IMR-90 (cell line): ENCODE data around the gene LRRC42. TPM values are rescaled to one million over a fixed set of nuclear protein-coding genes. Genes with fewer than 3 reads are reported as not detected.

Experiments used
- ATAC-seq: fragments of 200-7000 bp; cut with Tn5 transposase; 2 replicates; pipeline ENCODE4 v1.9.1; 2020; ENCODE audit warnings: low read depth, mild to moderate bottlenecking, moderate library complexity
- BruUV-seq: library from RNA; stranded (reverse); fragments of 400-500 nt; replicated peaks from 2 replicates; lab custom pipeline; 2021; lab: Mats Ljungman, UMichigan
- CTCF ChIA-PET: fragments of 300-600 bp; formaldehyde crosslinking; extraction: SDS; loops from one replicate; lab custom pipeline; 2021; ENCODE audit warnings: antibody characterized with exemption; lab: Yijun Ruan, JAX
- POLR2A ChIA-PET: fragments of 300-600 bp; sonication (Branson Sonifier 250); formaldehyde crosslinking; loops from one replicate; lab custom pipeline; 2022; ENCODE audit warnings: antibody characterized with exemption; ENCODE audit not compliant: unreplicated experiment; lab: Charles Lee
- DNase-seq: peaks from one replicate; pipeline ENCODE4 v3.0.0; 2013
- H2AFZ ChIP-seq: replicated peaks from 2 replicates; pipeline ENCODE3; 2013; ENCODE audit warnings: low read length, mild to moderate bottlenecking; ENCODE audit not compliant: poor library complexity
- H2AK5ac ChIP-seq: 2 replicates; pipeline ENCODE4 v1.6.1; 2013; ENCODE audit warnings: low read depth, low read length, inconsistent platforms
- H2AK9ac ChIP-seq: replicated peaks from 2 replicates; pipeline ENCODE3; 2013; ENCODE audit warnings: mild to moderate bottlenecking, low read depth, low read length, moderate library complexity; ENCODE audit not compliant: poor library complexity
- H2BK120ac ChIP-seq: 2 replicates; pipeline ENCODE4 v1.6.1; 2013; ENCODE audit warnings: low read depth, low read length, inconsistent platforms
- H2BK15ac ChIP-seq: 3 replicates; pipeline ENCODE4 v1.6.1; 2013; ENCODE audit warnings: low read depth, low read length, inconsistent platforms
- H2BK20ac ChIP-seq: 2 replicates; pipeline ENCODE4 v1.6.1; 2013; ENCODE audit warnings: low read depth, mild to moderate bottlenecking, inconsistent platforms, low read length, moderate library complexity
- H2BK5ac ChIP-seq: 2 replicates; pipeline ENCODE4 v1.6.1; 2013; ENCODE audit warnings: mild to moderate bottlenecking, low read depth, low read length, inconsistent platforms; ENCODE audit not compliant: poor library complexity, severe bottlenecking
- H3K14ac ChIP-seq: replicated peaks from 2 replicates; pipeline ENCODE4 v1.6.1; 2013; ENCODE audit warnings: low read depth, low read length, inconsistent platforms
- H3K18ac ChIP-seq: 2 replicates; pipeline ENCODE4 v1.6.1; 2013; ENCODE audit warnings: low read depth, low read length, control low read depth
- H3K23ac ChIP-seq: 2 replicates; pipeline ENCODE4 v1.6.1; 2013; ENCODE audit warnings: low read depth, low read length, inconsistent platforms
- H3K27ac ChIP-seq: 2 replicates; pipeline ENCODE4 v1.5.1; 2013; ENCODE audit warnings: mild to moderate bottlenecking, control low read depth, low read length; ENCODE audit not compliant: insufficient read depth
- H3K27me3 ChIP-seq: 2 replicates; pipeline ENCODE4 v1.6.1; 2013; ENCODE audit warnings: low read length; ENCODE audit not compliant: control insufficient read depth, insufficient read depth
- H3K36me3 ChIP-seq: 2 replicates; pipeline ENCODE4 v1.6.1; 2013; ENCODE audit warnings: low read length, mixed read lengths; ENCODE audit not compliant: control insufficient read depth, insufficient read depth
- H3K4ac ChIP-seq: 2 replicates; pipeline ENCODE4 v1.6.1; 2013; ENCODE audit warnings: low read depth, low read length, inconsistent platforms
- H3K4me1 ChIP-seq: 2 replicates; pipeline ENCODE4 v1.6.1; 2013; ENCODE audit warnings: low read length, mixed read lengths; ENCODE audit not compliant: control insufficient read depth, insufficient read depth
- H3K4me2 ChIP-seq: 2 replicates; pipeline ENCODE4 v1.6.1; 2013; ENCODE audit warnings: low read depth, mild to moderate bottlenecking, control low read depth, low read length, moderate library complexity
- H3K4me3 ChIP-seq: 2 replicates; pipeline ENCODE4 v1.5.1; 2013; ENCODE audit warnings: low read depth, mild to moderate bottlenecking, control low read depth, low read length, moderate library complexity; ENCODE audit not compliant: insufficient read depth
- H3K56ac ChIP-seq: 2 replicates; pipeline ENCODE4 v1.6.1; 2013; ENCODE audit warnings: low read length, inconsistent platforms; ENCODE audit not compliant: insufficient read depth; ENCODE audit errors: extremely low read depth
- H3K79me1 ChIP-seq, 2 experiments: 2 replicates each; pipeline ENCODE4 v1.6.1; 2013; ENCODE audit warnings: low read length in 2 of 2, inconsistent platforms in 1 of 2, low read depth in 1 of 2
- H3K9ac ChIP-seq: 2 replicates; pipeline ENCODE4 v1.6.1; 2013; ENCODE audit warnings: low read depth, low read length, control low read depth
- H3K9me1 ChIP-seq: 2 replicates; pipeline ENCODE4 v1.6.1; 2013; ENCODE audit warnings: low read length, inconsistent platforms; ENCODE audit not compliant: insufficient read depth
- H3K9me3 ChIP-seq: 2 replicates; pipeline ENCODE4 v1.6.1; 2013; ENCODE audit warnings: low read length; ENCODE audit not compliant: control insufficient read depth, insufficient read depth
- H4K20me1 ChIP-seq: 2 replicates; pipeline ENCODE4 v1.6.1; 2013; ENCODE audit warnings: low read length, inconsistent platforms; ENCODE audit not compliant: insufficient read depth
- H4K5ac ChIP-seq: 2 replicates; pipeline ENCODE4 v1.6.1; 2013; ENCODE audit warnings: mild to moderate bottlenecking, low read depth, low read length, control low read depth
- H4K8ac ChIP-seq, 2 experiments: 2 replicates each; pipeline ENCODE4 v1.6.1; 2013; ENCODE audit warnings: low read depth in 2 of 2, low read length in 2 of 2, control low read depth in 1 of 2, inconsistent platforms in 1 of 2
- H4K91ac ChIP-seq: 2 replicates; pipeline ENCODE4 v1.6.1; 2013; ENCODE audit warnings: low read depth, low read length, inconsistent platforms; ENCODE audit not compliant: insufficient read depth
- CEBPB ChIP-seq: IDR thresholded peaks from 2 replicates; pipeline ENCODE4 v1.6.1; 2012; ENCODE audit warnings: low read depth, low read length, improper control_type of control experiment
- CTCF ChIP-seq: conservative IDR thresholded peaks from 2 replicates; pipeline ENCODE4 v1.5.1; 2012; ENCODE audit warnings: mild to moderate bottlenecking, low read depth, low read length, improper control_type of control experiment
- FOS ChIP-seq: fragments of 150-350 bp; IDR thresholded peaks from 2 replicates; pipeline ENCODE4 v1.6.1; 2016; ENCODE audit warnings: low read depth, low read length
- MAFK ChIP-seq: IDR thresholded peaks from 2 replicates; pipeline ENCODE4 v1.6.1; 2012; ENCODE audit warnings: low read depth, low read length, improper control_type of control experiment
- MXI1 ChIP-seq: IDR thresholded peaks from 2 replicates; pipeline ENCODE4 v1.6.1; 2012; ENCODE audit warnings: low read depth, mild to moderate bottlenecking, low read length, moderate library complexity, borderline replicate concordance
- NFE2L2 ChIP-seq: fragments of 150-350 bp; IDR thresholded peaks from 2 replicates; pipeline ENCODE4 v1.6.1; 2016; ENCODE audit warnings: low read depth, mild to moderate bottlenecking, low read length
- POLR2A ChIP-seq: IDR thresholded peaks from 2 replicates; pipeline ENCODE4 v1.6.1; 2012; ENCODE audit warnings: mild to moderate bottlenecking, low read depth, low read length
- RAD21 ChIP-seq: IDR thresholded peaks from 2 replicates; pipeline ENCODE4 v1.6.1; 2012; ENCODE audit warnings: low read length, improper control_type of control experiment
- RCOR1 ChIP-seq: IDR thresholded peaks from 2 replicates; pipeline ENCODE4 v1.6.1; 2012; ENCODE audit warnings: mild to moderate bottlenecking, low read length, improper control_type of control experiment; ENCODE audit not compliant: insufficient replicate concordance
- USF2 ChIP-seq: fragments of 150-350 bp; IDR thresholded peaks from 2 replicates; pipeline ENCODE4 v1.6.1; 2017; ENCODE audit warnings: mild to moderate bottlenecking, antibody characterized with exemption, low read length, low read depth
- WGBS, 2 experiments: methylation state at CpG; one replicate each; pipeline versions ENCODE4 v1.1.5 to v1.1.7; 2013; ENCODE audit warnings: missing lambda C conversion rate in 2 of 2; ENCODE audit not compliant: insufficient read length in 1 of 2; ENCODE audit errors: extremely low coverage in 2 of 2; 5-methylcytosine and 5-hydroxymethylcytosine counted together
- dilution Hi-C: fragments of 300-500 bp; cut with HindIII; formaldehyde crosslinking; loops from one replicate; pipeline ENCODE4 v1.14.3; 2018; ENCODE audit warnings: low sequenced_read_pairs; ENCODE audit not compliant: unreplicated experiment
- in situ Hi-C: fragments of 300-500 bp; cut with MboI; formaldehyde crosslinking; loops from 3 replicates; pipeline ENCODE4 v1.14.3; 2019; ENCODE audit warnings: low sequenced_read_pairs, inconsistent platforms, mixed read lengths
- intact Hi-C: fragments of 100-400 bp; cut with micrococcal nuclease; formaldehyde crosslinking; loops from 2 replicates; pipeline ENCODE4 v1.10.0; 2022
- polyA plus RNA-seq, 3 experiments: library from polyadenylated mRNA; depleted of rRNA; stranded (reverse); fragments of >200 nt; gene quantifications; 2 replicates each; pipeline ENCODE4 v1.2.3, GENCODE V29; 2012; ENCODE audit warnings: low replicate concordance in 1 of 3
- total RNA-seq: library from RNA; depleted of rRNA; stranded (reverse); fragments of >200 nt; gene quantifications from 2 replicates; pipeline ENCODE4 v1.2.3, GENCODE V29; 2012

LRRC42 gene
- total and polyA plus RNA-seq, 2 of the 4 experiments (the other 2 are of a cell fraction) = 39.9 to 47.5 TPM

- H4K20me1 ChIP-seq = peaks cover 21% of the 10 kb centered on the region; the same call in 1 of the 2 replicates
- DNase-seq (no peak), ATAC-seq (no peak)
- H3K36me3 ChIP-seq = no peaks in the 10 kb centered on the region
- H3K4me3 ChIP-seq = peak overlapping the region; percentile 98
- peak overlapping the region; percentile 71 for H4K91ac ChIP-seq
- peaks cover 10% of the 10 kb centered on the region for H3K4me1 ChIP-seq
- no peaks in the 10 kb centered on the region for H3K9me3 ChIP-seq
- peak overlapping the region; percentile 34 to 59; a peak in 3 of 4 replicates for H4K8ac ChIP-seq
- peak overlapping the region; percentile 3 for H2AK5ac ChIP-seq
- H2AFZ ChIP-seq = peak overlapping the region; percentile 94
- ChIA-PET POLR2A (interaction anchor here (1.2 kb wide), 1 partner anchor 54 kb away, joined by 4 read pairs; the partner anchor contains the start of gene YIPF1), CTCF (interaction anchor here (0.9 to 2.3 kb wide), 3 partner anchors 29 to 75 kb away, joined by 3 to 7 read pairs (median 3); no protein-coding TSS in a partner anchor)
- no TSS peak for BruUV-seq
- 39% methylated on average over 3 of the region's 20 CpGs; no CpG with 5 or more reads in 1 of the 2 experiments for WGBS, 2 experiments
- peak overlapping the region; percentile 19; the same call in 1 of the 2 replicates for H4K5ac ChIP-seq
- peak overlapping the region; percentile 93 for H3K23ac ChIP-seq
- H3K9me1 ChIP-seq = peaks cover 11% of the 10 kb centered on the region
- H3K9ac ChIP-seq = peak overlapping the region; percentile 92
- H3K18ac ChIP-seq = 0 out of 2 replicates have a peak overlapping the region, but pooled peaks have one; percentile 16
- H2BK15ac ChIP-seq = 0 out of 3 replicates have a peak overlapping the region, but pooled peaks have one; percentile 48
- H2AK9ac ChIP-seq = peak overlapping the region; percentile 3
- peak overlapping the region; percentile 71 for H3K4ac ChIP-seq
- in situ Hi-C loops = loop anchor here (5.0 kb wide), 1 partner anchor 62 kb away; no protein-coding TSS in a partner anchor
- peak overlapping the region; percentile 67 for H3K14ac ChIP-seq
- peak overlapping the region; percentile 55; the same call in 1 of the 2 replicates for H3K56ac ChIP-seq
- no peaks in the 10 kb centered on the region for H3K27me3 ChIP-seq
- H2BK20ac ChIP-seq = no peak overlapping the region
- no peak for TF ChIP-seq CTCF
- no peak for TF ChIP-seq FOS
- TF ChIP-seq RAD21 = no peak
- TF ChIP-seq NFE2L2 = no peak
- TF ChIP-seq MXI1 = no peak
- no peak for TF ChIP-seq MAFK
- TF ChIP-seq USF2 = no peak
- TF ChIP-seq RCOR1 = no peak
- no peak for TF ChIP-seq POLR2A
- TF ChIP-seq CEBPB = no peak
- peak overlapping the region; percentile 96 for H3K27ac ChIP-seq
- H3K79me1 ChIP-seq = peaks cover 38 to 66% of the 10 kb centered on the region in 2 experiments
- dilution Hi-C loops = no loop called here
- peak overlapping the region; percentile 91 for H3K4me2 ChIP-seq
- H2BK120ac ChIP-seq = peak overlapping the region; percentile 24; the same call in 1 of the 2 replicates
- intact Hi-C loops = loop anchor here (5.0 kb wide), 2 partner anchors 82 to 457 kb away; no protein-coding TSS in a partner anchor
- H2BK5ac ChIP-seq = peak overlapping the region; percentile 78
These were observed 1.5 kb upstream of the LRRC42 start for GRCh38 chr1:53944469-53945182.
